ENCODE results near the gene CLEC5A. TPM values are rescaled to one million over a fixed set of nuclear protein-coding genes. Genes with fewer than 3 reads are reported as not detected.

The CLEC5A gene
- total and polyA plus RNA-seq, 4 donors = 0.51 to 8.0 (median 4.8) TPM

DNA sequence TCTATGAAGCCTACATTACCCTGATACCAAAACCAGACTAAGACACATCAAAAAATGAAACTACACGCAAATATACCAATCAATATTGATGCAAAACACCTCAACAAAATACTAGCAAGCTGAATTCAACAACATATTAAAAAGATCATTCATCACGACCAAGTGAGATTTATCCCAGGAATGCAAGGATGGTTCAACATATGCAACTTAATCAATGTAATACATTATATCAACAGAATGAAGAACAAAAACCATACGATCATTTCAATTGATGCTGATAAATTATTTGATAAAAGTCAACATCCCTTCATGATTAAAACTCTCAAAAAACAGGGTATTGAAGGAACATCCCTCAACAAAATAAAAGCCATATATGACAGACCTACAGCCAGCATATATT lies 5.7 kb downstream of the CLEC5A start:
- no peak for DNase-seq
- no peaks in the 10 kb centered on the region for H3K36me3 ChIP-seq (ENCODE audit: control insufficient read depth in 1 of 2, insufficient read depth in 2 of 2, low read length in 1 of 2)
- H3K4me3 ChIP-seq (ENCODE audit: low read length in 2 of 2) = no peak overlapping the region
- intact Hi-C loops (cut with DNase I) = no loop called here
- no peaks in the 10 kb centered on the region for H3K27me3 ChIP-seq (ENCODE audit: control insufficient read depth in 1 of 2, insufficient read depth in 2 of 2, low read length in 1 of 2)
- no peak for ATAC-seq (ENCODE audit: low FRiP score)
- H3K27ac ChIP-seq (ENCODE audit: low read depth in 1 of 2, low read length in 2 of 2) = no peak overlapping the region
- 83 to 88% methylated on average over 3 of the region's 3 CpGs for WGBS, 2 donors
- H3K4me1 ChIP-seq (ENCODE audit: control insufficient read depth in 1 of 2, insufficient read depth in 2 of 2, low read length in 2 of 2) = no peaks in the 10 kb centered on the region
- H3K9me3 ChIP-seq (ENCODE audit: control insufficient read depth, low read length) = peaks cover 7% of the 10 kb centered on the region

GRCh38 chr7:141930211-141930610 lies 16.6 kb downstream of the CLEC5A start:
- intact Hi-C loops (cut with DNase I) = no loop called here
- Histone ChIP-seq H3K27ac (ENCODE audit: low read depth in 1 of 2, low read length in 2 of 2) (no peak overlapping the region), H3K27me3 (ENCODE audit: control insufficient read depth in 1 of 2, insufficient read depth in 2 of 2, low read length in 1 of 2) (no peaks in the 10 kb centered on the region), H3K4me1 (ENCODE audit: control insufficient read depth in 1 of 2, insufficient read depth in 2 of 2, low read length in 2 of 2) (no peaks in the 10 kb centered on the region), H3K4me3 (ENCODE audit: low read length in 2 of 2) (no peak overlapping the region), H3K9me3 (ENCODE audit: control insufficient read depth, low read length) (peaks cover 1% of the 10 kb centered on the region), H3K36me3 (ENCODE audit: control insufficient read depth in 1 of 2, insufficient read depth in 2 of 2, low read length in 1 of 2) (no peaks in the 10 kb centered on the region)
- whole genome bisulfite sequencing, 2 donors = 69 to 73% methylated on average over 5 of the region's 5 CpGs
- no peak for DNase-seq
- ATAC-seq (ENCODE audit: low FRiP score) = no peak

DNA sequence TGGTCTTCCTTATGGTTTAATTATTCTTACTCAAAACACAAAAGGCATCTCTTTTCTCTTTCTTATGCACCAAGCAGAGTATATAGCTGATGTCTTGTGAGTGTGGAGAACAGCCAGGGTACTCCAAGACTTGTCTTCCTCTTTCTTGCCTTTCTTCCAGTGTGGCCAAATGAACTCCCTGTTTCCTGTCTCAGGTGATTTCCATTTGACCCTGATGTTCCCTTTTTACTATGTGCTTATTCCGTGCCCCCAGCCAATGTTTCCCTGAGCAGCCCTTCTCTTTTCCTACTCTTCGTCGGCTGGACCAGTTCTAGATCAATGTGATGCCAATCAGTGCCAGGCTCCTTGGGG lies 18.0 kb downstream of the CLEC5A start:
- DNase-seq = no peak
- intact Hi-C loops (cut with DNase I) = no loop called here
- Histone ChIP-seq H3K27ac (ENCODE audit: low read depth in 1 of 2, low read length in 2 of 2) (no peak overlapping the region), H3K9me3 (ENCODE audit: control insufficient read depth, low read length) (peaks cover 1% of the 10 kb centered on the region), H3K4me3 (ENCODE audit: low read length in 2 of 2) (no peak overlapping the region), H3K4me1 (ENCODE audit: control insufficient read depth in 1 of 2, insufficient read depth in 2 of 2, low read length in 2 of 2) (no peaks in the 10 kb centered on the region), H3K36me3 (ENCODE audit: control insufficient read depth in 1 of 2, insufficient read depth in 2 of 2, low read length in 1 of 2) (no peaks in the 10 kb centered on the region), H3K27me3 (ENCODE audit: control insufficient read depth in 1 of 2, insufficient read depth in 2 of 2, low read length in 1 of 2) (no peaks in the 10 kb centered on the region)
- WGBS, 2 donors = 84 to 88% methylated on average over 3 of the region's 3 CpGs
- ATAC-seq (ENCODE audit: low FRiP score) = no peak

GRCh38 chr7:141928146-141928844 lies 18.5 kb downstream of the CLEC5A start:
- ATAC-seq (ENCODE audit: low FRiP score) (no peak), DNase-seq (no peak)
- Histone ChIP-seq H3K36me3 (ENCODE audit: control insufficient read depth in 1 of 2, insufficient read depth in 2 of 2, low read length in 1 of 2) (no peaks in the 10 kb centered on the region), H3K4me3 (ENCODE audit: low read length in 2 of 2) (no peak overlapping the region), H3K9me3 (ENCODE audit: control insufficient read depth, low read length) (peaks cover 1% of the 10 kb centered on the region), H3K4me1 (ENCODE audit: control insufficient read depth in 1 of 2, insufficient read depth in 2 of 2, low read length in 2 of 2) (no peaks in the 10 kb centered on the region), H3K27me3 (ENCODE audit: control insufficient read depth in 1 of 2, insufficient read depth in 2 of 2, low read length in 1 of 2) (no peaks in the 10 kb centered on the region), H3K27ac (ENCODE audit: low read depth in 1 of 2, low read length in 2 of 2) (no peak overlapping the region)
- intact Hi-C loops (cut with DNase I) = no loop called here
- 81 to 82% methylated on average over 2 of the region's 2 CpGs for WGBS, 2 donors

DNA sequence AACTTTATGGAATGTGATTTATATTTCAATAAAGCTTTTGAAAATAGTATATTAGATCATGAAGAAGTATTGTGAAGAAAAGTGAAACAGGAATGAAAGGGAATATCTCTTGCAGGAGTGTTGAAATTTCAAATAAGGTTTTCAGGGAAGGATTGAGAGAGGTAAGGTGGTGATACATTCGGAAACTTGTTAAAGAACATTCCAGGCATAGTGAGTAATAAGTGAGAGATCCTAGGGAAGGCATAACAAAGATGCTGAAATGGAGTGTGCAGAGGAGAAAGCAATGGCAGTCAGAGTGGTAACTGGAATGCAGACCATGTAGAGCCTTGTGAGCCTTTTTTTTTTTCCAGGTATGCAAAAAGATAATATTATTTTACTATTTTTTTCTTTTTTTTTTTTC lies 26.5 kb downstream of the CLEC5A start:
- no peak for ATAC-seq (ENCODE audit: low FRiP score)
- no peaks in the 10 kb centered on the region for H3K4me1 ChIP-seq (ENCODE audit: control insufficient read depth in 1 of 2, insufficient read depth in 2 of 2, low read length in 2 of 2)
- peaks cover 2% of the 10 kb centered on the region for H3K9me3 ChIP-seq (ENCODE audit: control insufficient read depth, low read length)
- H3K27ac ChIP-seq (ENCODE audit: low read depth in 1 of 2, low read length in 2 of 2) = no peak overlapping the region
- no peaks in the 10 kb centered on the region for H3K27me3 ChIP-seq (ENCODE audit: control insufficient read depth in 1 of 2, insufficient read depth in 2 of 2, low read length in 1 of 2)
- H3K4me3 ChIP-seq (ENCODE audit: low read length in 2 of 2) = no peak overlapping the region
- 68 to 75% methylated on average over 1 of the region's 1 CpG for WGBS, 2 donors
- intact Hi-C loops (cut with DNase I) = no loop called here
- H3K36me3 ChIP-seq (ENCODE audit: control insufficient read depth in 1 of 2, insufficient read depth in 2 of 2, low read length in 1 of 2) = no peaks in the 10 kb centered on the region
- no peak for DNase-seq

- DNase-seq = no peak
- no peak within 1 kb of the TSS for H3K27ac ChIP-seq (ENCODE audit: low read depth in 1 of 2, low read length in 2 of 2)
- no peak for ATAC-seq (ENCODE audit: low FRiP score)
- 79 to 87% methylated on average over 3 of the region's 3 CpGs for WGBS, 2 donors
- H3K9me3 ChIP-seq (ENCODE audit: control insufficient read depth, low read length) = peaks cover 2% of the 10 kb centered on the region
- H3K4me1 ChIP-seq (ENCODE audit: control insufficient read depth in 1 of 2, insufficient read depth in 2 of 2, low read length in 2 of 2) = no peaks in the 10 kb centered on the region
- no peaks in the 10 kb centered on the region for H3K36me3 ChIP-seq (ENCODE audit: control insufficient read depth in 1 of 2, insufficient read depth in 2 of 2, low read length in 1 of 2)
- H3K27me3 ChIP-seq (ENCODE audit: control insufficient read depth in 1 of 2, insufficient read depth in 2 of 2, low read length in 1 of 2) = no peaks in the 10 kb centered on the region
- H3K4me3 ChIP-seq (ENCODE audit: low read length in 2 of 2) = no peak within 1 kb of the TSS
- intact Hi-C loops (cut with DNase I) = no loop called here
Measured at GRCh38 chr7:141916099-141916498, 30.7 kb downstream of the CLEC5A start, which contains the start of gene OR9A4. OR9A4 (plus strand) TSS chr7:141916399; CDS start chr7:141918876, 2,477 bp downstream.

- Histone ChIP-seq H3K4me3 (ENCODE audit: low read length in 2 of 2) (no peak overlapping the region), H3K4me1 (ENCODE audit: control insufficient read depth in 1 of 2, insufficient read depth in 2 of 2, low read length in 2 of 2) (no peaks in the 10 kb centered on the region), H3K36me3 (ENCODE audit: control insufficient read depth in 1 of 2, insufficient read depth in 2 of 2, low read length in 1 of 2) (no peaks in the 10 kb centered on the region), H3K9me3 (ENCODE audit: control insufficient read depth, low read length) (peaks cover 2% of the 10 kb centered on the region), H3K27ac (ENCODE audit: low read depth in 1 of 2, low read length in 2 of 2) (no peak overlapping the region), H3K27me3 (ENCODE audit: control insufficient read depth in 1 of 2, insufficient read depth in 2 of 2, low read length in 1 of 2) (no peaks in the 10 kb centered on the region)
- ATAC-seq (ENCODE audit: low FRiP score) (no peak), DNase-seq (no peak)
- WGBS, 2 donors = 56 to 74% methylated on average over 2 of the region's 2 CpGs
- intact Hi-C loops (cut with DNase I) = no loop called here
Measured at GRCh38 chr7:141915565-141915964, 31.2 kb downstream of the CLEC5A start.

DNA sequence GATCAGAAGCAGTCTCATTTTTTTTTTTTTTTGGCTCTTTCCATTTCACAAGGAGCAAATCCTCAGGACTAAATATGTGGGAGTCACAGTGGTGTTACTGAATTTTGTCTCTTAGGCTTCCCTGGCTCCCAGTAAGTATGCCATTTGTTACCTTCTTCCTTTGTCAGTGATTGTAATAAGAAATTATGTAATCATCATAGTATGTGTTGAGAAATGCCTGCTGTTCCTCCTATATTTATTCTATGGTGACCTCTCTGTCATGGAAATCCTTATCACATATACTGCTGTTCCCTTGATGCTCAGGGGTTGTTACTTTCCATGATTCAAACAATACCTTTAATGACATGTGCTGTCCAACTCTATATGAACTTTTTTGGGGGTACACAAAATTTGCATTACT lies 35.4 kb downstream of the CLEC5A start:
- Histone ChIP-seq H3K4me3 (ENCODE audit: low read length in 2 of 2) (no peak overlapping the region), H3K4me1 (ENCODE audit: control insufficient read depth in 1 of 2, insufficient read depth in 2 of 2, low read length in 2 of 2) (no peaks in the 10 kb centered on the region), H3K27ac (ENCODE audit: low read depth in 1 of 2, low read length in 2 of 2) (no peak overlapping the region), H3K9me3 (ENCODE audit: control insufficient read depth, low read length) (no peaks in the 10 kb centered on the region), H3K27me3 (ENCODE audit: control insufficient read depth in 1 of 2, insufficient read depth in 2 of 2, low read length in 1 of 2) (no peaks in the 10 kb centered on the region), H3K36me3 (ENCODE audit: control insufficient read depth in 1 of 2, insufficient read depth in 2 of 2, low read length in 1 of 2) (no peaks in the 10 kb centered on the region)
- DNase-seq (no peak), ATAC-seq (ENCODE audit: low FRiP score) (no peak)
- intact Hi-C loops (cut with DNase I) = no loop called here

- ATAC-seq (ENCODE audit: low FRiP score) (no peak), DNase-seq (no peak)
- Histone ChIP-seq H3K4me1 (ENCODE audit: control insufficient read depth in 1 of 2, insufficient read depth in 2 of 2, low read length in 2 of 2) (no peaks in the 10 kb centered on the region), H3K27ac (ENCODE audit: low read depth in 1 of 2, low read length in 2 of 2) (no peak overlapping the region), H3K4me3 (ENCODE audit: low read length in 2 of 2) (no peak overlapping the region), H3K36me3 (ENCODE audit: control insufficient read depth in 1 of 2, insufficient read depth in 2 of 2, low read length in 1 of 2) (no peaks in the 10 kb centered on the region), H3K27me3 (ENCODE audit: control insufficient read depth in 1 of 2, insufficient read depth in 2 of 2, low read length in 1 of 2) (no peaks in the 10 kb centered on the region), H3K9me3 (ENCODE audit: control insufficient read depth, low read length) (no peaks in the 10 kb centered on the region)
- intact Hi-C loops (cut with DNase I) = no loop called here
- WGBS, 2 donors = 77 to 79% methylated on average over 4 of the region's 4 CpGs
Measured at GRCh38 chr7:141906285-141906684, 40.5 kb downstream of the CLEC5A start.
